ENCODE results near the gene PCTP. TPM values are rescaled to one million over a fixed set of nuclear protein-coding genes. Genes with fewer than 3 reads are reported as not detected.

Gene PCTP
- total RNA-seq, 4 donors from 2014 or later = 11.2 to 17.4 (median 11.8) TPM

GRCh38 chr17:55710829-55711496, 39.9 kb upstream of the PCTP start:
- H3K36me3 ChIP-seq = no peaks in the 10 kb centered on the region
- WGBS = 62% methylated on average over 4 of the region's 4 CpGs
- no peak for DNase-seq (ENCODE audit: extremely low spot score)
- no peak for TF ChIP-seq POLR2AphosphoS5 (IDR thresholded peaks at IDR 0.05)
- no peak for TF ChIP-seq EP300 (IDR thresholded peaks at IDR 0.05)
- no peaks in the 10 kb centered on the region for H3K27me3 ChIP-seq
- no peaks in the 10 kb centered on the region for H3K9me3 ChIP-seq
- no peak overlapping the region for H3K27ac ChIP-seq (replicated peaks in 1 of 4)
- no peak overlapping the region for H3K4me3 ChIP-seq
- intact Hi-C loops (cut with DNase I) = no loop called here
- H3K4me1 ChIP-seq = peaks cover 4 to 19% (median 11%) of the 10 kb centered on the region in 4 donors

DNA sequence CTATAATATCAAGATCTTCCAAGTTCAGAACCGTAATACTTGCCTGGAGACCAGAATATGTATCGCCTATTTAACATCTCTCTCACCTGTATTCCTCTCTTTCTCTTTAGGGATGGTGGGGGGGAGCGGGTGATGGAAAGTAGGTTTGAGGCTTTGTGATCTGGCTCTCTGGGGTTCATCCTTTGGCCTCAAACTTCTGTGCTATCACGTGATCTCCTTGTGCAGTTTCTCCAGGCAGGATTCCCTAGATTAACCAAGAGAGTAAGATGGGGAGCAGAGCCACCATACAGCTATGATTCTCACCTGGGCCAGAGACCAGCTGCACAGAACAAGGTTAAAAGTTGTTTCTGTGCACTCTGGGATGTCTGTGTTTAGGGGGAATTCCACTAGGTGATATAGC, 33.4 kb upstream of the PCTP start:
- Histone ChIP-seq H3K27ac (replicated peaks in 1 of 4) (no peak overlapping the region), H3K4me3 (no peak overlapping the region), H3K4me1 (peaks cover 3 to 15% (median 9%) of the 10 kb centered on the region in 4 donors), H3K36me3 (peaks cover 0 to 10% (median 0%) of the 10 kb centered on the region in 4 donors), H3K9me3 (no peaks in the 10 kb centered on the region), H3K27me3 (no peaks in the 10 kb centered on the region)
- no peak for DNase-seq (ENCODE audit: extremely low spot score)
- TF ChIP-seq POLR2AphosphoS5 (IDR thresholded peaks at IDR 0.05) (no peak), CTCF (IDR thresholded peaks at IDR 0.05) (no peak), POLR2A (IDR thresholded peaks at IDR 0.05; ENCODE audit: low read depth) (no peak), EP300 (IDR thresholded peaks at IDR 0.05) (no peak)
- WGBS = 90% methylated on average over 4 of the region's 4 CpGs
- intact Hi-C loops (cut with DNase I) = loop anchor here (5.0 kb wide), 2 partner anchors 35 to 55 kb away; partner anchors contain the start of gene PCTP

DNA sequence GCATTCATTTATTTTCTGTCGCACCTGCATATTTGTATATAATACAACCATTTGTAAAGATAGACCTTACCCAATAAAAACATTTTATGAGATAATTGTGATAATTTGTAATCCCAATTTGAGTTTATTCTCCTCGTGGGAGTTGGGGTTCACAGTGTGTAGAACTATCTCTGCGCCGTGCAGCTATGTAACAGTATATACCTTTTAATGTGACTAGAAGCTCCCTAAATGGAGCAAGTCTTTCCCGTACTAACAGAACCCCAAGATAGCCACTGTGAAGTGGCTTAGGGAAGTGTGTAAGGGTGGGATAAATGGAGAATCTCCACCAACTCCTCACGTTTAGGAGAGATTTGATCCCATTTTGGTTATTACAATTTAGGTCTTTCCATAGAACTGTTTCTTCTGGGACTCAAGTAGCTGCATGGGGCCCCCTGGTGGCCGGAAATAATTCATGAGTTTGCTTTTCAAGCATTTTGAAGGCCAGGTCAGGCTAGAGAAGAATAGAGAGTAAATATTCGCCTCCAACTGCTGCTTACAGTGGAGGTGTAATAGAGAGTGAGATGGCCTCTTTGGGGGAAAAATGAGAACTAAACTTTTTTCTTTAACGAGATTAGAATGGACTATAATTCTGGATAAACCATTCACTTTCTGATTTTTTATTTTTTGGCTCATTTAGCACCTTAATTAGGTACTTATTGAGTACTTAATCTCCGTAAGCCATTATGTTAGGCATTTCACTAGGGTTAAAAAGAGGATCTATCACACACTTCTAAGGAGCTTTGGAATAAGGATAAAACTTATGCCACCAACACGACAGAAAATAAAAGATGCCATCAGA, 32.7 kb upstream of the PCTP start:
- TF ChIP-seq CTCF (IDR thresholded peaks at IDR 0.05) (peak; percentile 67 to 80 (median 75)), EP300 (IDR thresholded peaks at IDR 0.05) (no peak)
- Histone ChIP-seq H3K4me3 (no peak overlapping the region), H3K9me3 (no peaks in the 10 kb centered on the region), H3K36me3 (peaks cover 0 to 10% (median 0%) of the 10 kb centered on the region in 4 donors), H3K4me1 (peaks cover 7 to 22% (median 16%) of the 10 kb centered on the region in 4 donors), H3K27ac (replicated peaks in 1 of 4) (no peak overlapping the region), H3K27me3 (no peaks in the 10 kb centered on the region)
- intact Hi-C loops (cut with DNase I) = loop anchor here (2.0 to 5.0 kb wide), 3 partner anchors 34 to 191 kb away; partner anchors contain the start of gene PCTP
- 56% methylated on average over 11 of the region's 11 CpGs for WGBS
- DNase-seq (ENCODE audit: extremely low spot score) = no peak

DNA sequence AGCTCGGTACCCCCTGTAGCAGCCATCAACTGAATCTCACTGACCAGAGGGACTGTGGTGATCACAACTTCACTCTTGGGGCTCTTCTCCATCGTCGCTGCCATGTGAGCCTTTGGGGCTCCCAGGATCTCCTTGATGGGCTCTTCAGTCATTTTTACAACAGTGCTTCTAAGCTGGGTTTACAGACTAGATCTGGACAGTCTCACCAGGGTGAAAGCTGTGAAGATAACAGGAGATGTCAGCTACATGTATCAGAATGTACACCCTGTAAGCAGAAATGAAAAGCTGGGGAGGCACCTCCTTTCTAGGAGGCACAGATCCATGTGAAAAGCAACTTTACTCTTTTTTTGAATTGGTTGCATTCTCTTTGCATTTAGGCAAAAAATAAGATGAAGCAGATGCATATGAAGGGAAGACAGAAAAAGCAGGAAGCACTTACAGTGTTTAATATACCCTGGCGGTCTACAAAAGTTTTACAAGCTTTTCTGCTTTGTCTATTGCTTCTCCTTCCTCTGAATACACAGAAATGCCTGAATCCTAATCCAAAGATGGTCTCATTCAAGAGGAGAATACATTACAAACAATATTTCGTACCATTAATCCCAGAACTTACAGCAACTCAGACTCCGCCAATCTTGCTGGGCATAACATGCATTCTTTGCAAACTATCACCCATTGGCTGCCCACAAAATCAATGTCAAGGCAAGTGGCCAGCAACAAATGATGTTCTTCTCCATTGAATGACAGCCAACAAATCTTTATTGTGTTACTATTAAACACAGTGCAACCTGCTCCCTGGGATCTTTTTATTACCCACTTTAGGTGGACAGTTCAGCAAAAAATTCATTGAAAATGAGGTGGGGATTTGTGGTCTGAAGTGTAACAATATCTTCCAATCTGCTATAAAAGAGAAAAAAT, 29.7 kb upstream of the PCTP start:
- Histone ChIP-seq H3K4me3 (peak overlapping the region; percentile 45 to 56 (median 48)), H3K27ac (replicated peaks in 1 of 4) (peak overlapping the region in 1 of 4 donors; percentile 2), H3K4me1 (peaks cover 9 to 40% (median 32%) of the 10 kb centered on the region in 4 donors), H3K27me3 (no peaks in the 10 kb centered on the region), H3K9me3 (no peaks in the 10 kb centered on the region), H3K36me3 (peaks cover 0 to 10% (median 0%) of the 10 kb centered on the region in 4 donors)
- TF ChIP-seq POLR2AphosphoS5 (IDR thresholded peaks at IDR 0.05) (no peak), EP300 (IDR thresholded peaks at IDR 0.05) (no peak)
- intact Hi-C loops (cut with DNase I) = no loop called here
- 91% methylated on average over 6 of the region's 6 CpGs for WGBS
- DNase-seq (ENCODE audit: extremely low spot score) = no peak

GRCh38 chr17:55722016-55722736, 28.7 kb upstream of the PCTP start:
- H3K4me1 ChIP-seq = peaks cover 11 to 50% (median 41%) of the 10 kb centered on the region in 4 donors
- intact Hi-C loops (cut with DNase I) = no loop called here
- peak overlapping the region; percentile 67 to 75 (median 74) for H3K27ac ChIP-seq (replicated peaks in 1 of 4)

More at GRCh38 chr17:55722016-55722736, 28.7 kb upstream of the PCTP start:
- no peaks in the 10 kb centered on the region for H3K27me3 ChIP-seq
- no peak for TF ChIP-seq POLR2AphosphoS5 (IDR thresholded peaks at IDR 0.05)
- TF ChIP-seq CTCF (IDR thresholded peaks at IDR 0.05) = no peak
- TF ChIP-seq POLR2A (IDR thresholded peaks at IDR 0.05; ENCODE audit: low read depth) = no peak
- TF ChIP-seq EP300 (IDR thresholded peaks at IDR 0.05) = no peak
- no peaks in the 10 kb centered on the region for H3K9me3 ChIP-seq
- 38% methylated on average over 5 of the region's 5 CpGs for WGBS
- DNase-seq (ENCODE audit: extremely low spot score) = no peak
- H3K36me3 ChIP-seq = peaks cover 0 to 10% (median 0%) of the 10 kb centered on the region in 4 donors
- peak overlapping the region; percentile 45 to 56 (median 48) for H3K4me3 ChIP-seq
